GM12801 (cell line): Measurements from ENCODE around the gene CALY.

ENCODE experiments used
- TF ChIP-seq, protein P1 (sequence below): IDR thresholded peaks from one replicate; pipeline ENCODE4 v1.5.1; 2011; ENCODE audit warnings: control low read depth; ENCODE audit not compliant: insufficient read length; ENCODE audit errors: extremely low read depth

Gene CALY

DNA sequence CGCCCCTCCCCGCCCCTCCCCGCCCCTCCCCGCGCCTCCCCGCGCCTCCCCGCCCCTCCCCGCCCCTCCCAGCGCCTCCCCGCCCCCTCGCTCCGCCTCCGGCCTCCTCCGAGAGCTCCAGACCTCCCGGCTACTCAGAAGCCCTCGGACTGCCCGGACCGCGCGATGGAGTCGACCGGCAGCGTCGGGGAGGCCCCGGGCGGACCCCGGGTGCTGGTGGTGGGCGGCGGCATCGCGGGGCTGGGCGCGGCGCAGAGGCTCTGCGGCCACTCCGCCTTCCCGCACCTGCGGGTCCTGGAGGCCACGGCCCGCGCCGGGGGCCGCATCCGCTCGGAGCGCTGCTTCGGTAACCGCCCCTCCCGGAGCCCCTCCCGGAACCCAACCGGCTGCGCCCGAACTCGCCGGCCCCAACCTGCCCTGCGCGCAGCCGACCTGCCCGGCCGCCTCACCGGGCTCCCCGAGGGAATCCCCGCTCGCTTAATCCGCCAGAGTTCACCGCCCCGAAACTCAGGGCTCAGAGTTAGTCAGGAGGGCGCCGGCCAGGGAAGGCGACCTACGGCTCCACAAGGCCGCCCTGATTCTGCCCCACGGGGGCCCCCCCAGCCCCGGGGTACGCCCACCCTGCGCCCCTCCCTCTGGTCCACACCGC is 42.6 kb upstream of the CALY start, which contains the start of gene PAOX:
Gene PAOX, plus strand, starts transcription at position 111 of the 649 bp plus-strand sequence. Its CDS starts 55 bp downstream, at position 166.
- TF ChIP-seq, protein P1, sequence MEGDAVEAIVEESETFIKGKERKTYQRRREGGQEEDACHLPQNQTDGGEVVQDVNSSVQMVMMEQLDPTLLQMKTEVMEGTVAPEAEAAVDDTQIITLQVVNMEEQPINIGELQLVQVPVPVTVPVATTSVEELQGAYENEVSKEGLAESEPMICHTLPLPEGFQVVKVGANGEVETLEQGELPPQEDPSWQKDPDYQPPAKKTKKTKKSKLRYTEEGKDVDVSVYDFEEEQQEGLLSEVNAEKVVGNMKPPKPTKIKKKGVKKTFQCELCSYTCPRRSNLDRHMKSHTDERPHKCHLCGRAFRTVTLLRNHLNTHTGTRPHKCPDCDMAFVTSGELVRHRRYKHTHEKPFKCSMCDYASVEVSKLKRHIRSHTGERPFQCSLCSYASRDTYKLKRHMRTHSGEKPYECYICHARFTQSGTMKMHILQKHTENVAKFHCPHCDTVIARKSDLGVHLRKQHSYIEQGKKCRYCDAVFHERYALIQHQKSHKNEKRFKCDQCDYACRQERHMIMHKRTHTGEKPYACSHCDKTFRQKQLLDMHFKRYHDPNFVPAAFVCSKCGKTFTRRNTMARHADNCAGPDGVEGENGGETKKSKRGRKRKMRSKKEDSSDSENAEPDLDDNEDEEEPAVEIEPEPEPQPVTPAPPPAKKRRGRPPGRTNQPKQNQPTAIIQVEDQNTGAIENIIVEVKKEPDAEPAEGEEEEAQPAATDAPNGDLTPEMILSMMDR, result no peak

DNA sequence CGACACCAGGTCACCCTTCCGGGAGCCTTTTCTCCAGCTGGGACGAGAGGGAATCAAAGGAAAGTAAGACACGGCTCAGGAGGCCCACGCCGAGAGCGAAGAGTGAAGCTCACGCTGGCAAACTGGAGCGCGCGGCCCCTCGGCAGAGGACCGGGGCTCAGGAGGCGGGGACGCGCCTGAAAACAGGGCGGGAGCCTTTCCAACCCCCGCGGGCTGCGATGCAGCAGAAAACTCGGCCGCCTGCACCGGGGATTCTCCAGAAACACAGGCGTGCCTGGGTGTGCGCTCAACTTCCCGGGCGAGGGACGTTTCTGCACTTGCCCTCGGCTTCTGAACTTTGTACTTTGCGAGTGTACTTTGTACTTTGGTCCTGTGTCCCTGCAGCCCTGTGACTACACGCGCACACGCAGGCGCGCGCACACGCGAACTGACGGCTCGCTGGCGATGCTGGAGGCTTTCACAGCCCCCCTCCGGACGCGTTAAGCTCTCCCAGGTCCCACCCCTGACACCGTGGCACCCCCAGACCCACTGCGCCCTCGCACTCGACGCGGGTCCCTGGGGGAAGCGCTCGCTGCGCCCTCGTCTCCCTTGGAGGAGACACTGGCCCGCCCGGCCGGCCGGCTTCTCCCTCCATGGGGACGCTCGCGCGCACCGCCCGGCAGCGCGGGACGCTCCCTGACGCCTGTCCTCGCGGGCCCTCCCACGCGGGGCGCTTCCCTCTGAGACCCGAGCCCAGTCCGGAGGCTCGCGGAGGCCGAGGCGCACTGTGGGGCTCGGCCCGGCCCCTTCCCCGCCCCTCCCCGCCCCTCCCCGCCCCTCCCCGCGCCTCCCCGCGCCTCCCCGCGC is 41.8 kb upstream of the CALY start:
- TF ChIP-seq, protein P1, result no peak

DNA sequence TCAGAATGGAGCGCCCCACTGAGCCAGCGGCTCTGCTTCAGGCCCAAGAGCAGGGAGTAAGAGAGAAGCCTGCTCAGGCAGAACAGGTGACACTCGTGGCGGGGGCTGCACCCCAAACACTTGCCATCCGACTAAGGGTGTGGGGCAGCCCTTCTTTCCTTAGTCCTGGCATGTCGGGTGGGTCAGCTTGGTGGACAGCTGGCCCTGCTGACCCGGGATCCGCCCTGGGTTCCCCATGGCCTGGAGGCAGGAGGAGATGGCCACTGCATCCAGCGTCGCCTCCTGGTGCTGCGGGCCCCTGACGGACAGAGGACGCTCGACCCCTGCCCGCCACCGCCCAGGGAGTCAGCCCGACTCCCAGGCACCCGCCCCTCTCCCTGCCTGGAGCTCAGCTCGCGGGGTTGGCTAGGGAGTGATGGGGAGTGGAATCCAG is 41.1 kb upstream of the CALY start:
- TF ChIP-seq, protein P1, result no peak

DNA sequence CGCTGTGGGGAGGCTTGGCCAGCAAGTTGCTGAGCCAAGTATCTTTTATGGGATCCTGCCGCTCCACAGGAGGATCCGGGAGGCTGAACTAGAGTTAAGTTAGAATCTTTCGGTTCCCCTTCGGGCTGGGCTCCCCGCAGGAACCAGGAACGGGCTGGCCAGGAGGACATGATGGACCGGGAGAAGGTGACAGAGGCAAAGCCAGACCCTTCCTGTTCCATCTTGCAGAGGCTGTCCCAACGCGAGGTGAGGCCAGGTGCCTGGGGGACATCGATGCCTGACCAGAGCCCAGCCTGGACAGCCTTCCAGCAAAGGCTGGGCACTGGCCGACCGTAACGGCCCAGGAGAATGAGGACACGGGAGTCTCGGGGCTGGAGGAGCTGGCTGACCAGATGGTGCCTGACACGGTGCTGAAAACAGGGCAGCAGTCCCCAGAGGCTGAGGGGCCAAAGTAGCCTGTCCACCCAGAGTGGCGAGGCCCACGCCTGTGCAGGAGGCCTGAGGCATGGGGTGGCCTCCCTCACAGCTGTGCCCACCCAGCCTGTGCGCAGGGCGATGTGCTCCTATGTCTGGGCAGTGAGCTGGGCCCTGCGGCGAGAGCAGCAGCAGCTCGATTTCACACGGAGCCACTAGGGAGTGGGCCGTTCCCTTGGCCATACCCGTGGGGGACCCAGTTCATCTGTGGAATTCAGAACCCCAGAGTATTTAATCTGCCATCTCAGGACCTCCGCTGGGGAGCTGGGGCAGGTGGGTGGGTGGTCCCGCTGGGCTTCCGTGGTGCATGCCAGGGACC is 40.5 kb upstream of the CALY start:
- TF ChIP-seq, protein P1, result no peak

DNA sequence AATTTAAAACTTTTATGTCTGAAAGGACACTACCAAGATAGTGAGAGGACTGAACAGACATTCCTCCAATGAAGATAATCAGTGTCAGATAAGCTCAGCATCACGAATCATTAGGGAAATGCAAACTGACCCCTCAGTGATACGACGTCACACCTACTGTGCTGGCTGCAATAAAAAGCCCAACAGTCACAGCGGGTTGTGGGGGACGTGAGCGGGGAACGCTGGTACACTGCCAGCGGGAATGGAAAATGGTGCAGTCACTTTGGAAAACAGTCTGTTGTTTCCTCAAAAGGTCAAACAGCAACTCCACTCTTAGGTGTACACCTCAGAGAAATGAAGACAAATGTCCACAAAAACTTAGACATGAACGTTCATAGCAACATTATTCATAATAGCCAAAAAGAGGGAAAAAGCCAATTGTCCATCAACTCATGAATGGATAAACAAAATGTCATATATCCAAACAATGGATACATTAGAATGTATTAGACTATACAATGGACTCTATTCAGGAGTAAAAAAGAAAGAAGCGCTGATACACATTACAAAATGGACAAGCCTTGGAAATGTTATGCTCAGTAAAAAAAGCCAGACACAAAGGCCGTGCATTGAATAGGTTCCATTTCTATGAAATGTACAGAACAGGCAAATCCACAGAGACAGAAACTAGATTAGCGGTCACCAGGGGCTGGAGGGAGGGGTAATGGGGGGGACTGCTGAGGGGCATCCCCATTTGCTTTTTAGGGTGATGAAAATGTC is 38.8 kb upstream of the CALY start:
- TF ChIP-seq, protein P1, result no peak

DNA sequence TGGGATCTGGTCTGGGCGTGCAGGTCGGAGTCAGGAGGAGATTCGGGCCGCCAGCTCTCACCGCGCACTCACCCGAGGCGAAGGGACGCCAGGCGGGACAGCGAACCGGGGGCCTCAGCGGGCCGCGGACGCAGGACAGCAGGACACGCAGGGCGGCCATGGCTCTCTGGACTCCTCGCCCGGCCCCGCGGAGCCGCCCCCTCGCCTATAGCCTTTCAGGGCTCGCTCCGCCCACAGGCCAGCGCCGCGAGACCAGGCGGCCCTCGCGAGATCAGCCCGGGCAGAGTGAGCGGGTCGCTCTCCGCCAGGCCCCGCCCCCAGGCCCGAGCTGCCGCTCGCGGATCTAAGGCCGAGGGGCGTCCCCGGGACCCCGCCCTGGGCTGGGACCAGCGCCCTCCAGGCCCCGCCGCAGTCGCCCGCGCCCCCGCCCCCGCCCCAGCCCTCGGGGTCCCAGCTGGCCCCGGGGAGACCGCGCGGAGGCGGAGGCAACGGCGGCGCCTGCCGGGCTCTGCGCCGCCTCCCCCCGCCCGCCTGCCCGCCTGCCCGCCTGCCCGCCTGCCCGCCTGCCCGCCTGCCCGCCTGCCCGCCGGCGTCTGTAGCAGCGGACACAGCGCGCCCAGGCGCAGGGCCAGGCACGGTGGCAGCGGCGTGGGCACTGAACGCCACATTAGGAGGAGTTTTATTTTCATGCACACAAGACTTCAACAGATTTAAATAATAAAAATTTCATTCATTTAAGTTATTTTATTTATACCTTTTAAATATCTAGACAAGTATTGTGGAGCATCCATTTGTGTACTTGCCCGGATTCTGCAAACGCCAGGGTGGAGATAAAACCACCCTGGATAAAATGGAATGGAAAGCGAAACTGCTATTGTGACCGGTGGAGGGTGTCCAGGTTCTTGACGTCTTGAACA is 36.7 kb upstream of the CALY start, which contains the start of gene ECHS1:
Gene ECHS1, minus strand, starts transcription at position 181 of the 917 bp plus-strand sequence. Its CDS starts 21 bp downstream, at position 160.
- TF ChIP-seq, protein P1, result no peak
